ENCODE data around the gene SIL1.

- TF ChIP-seq RAD21 (IDR thresholded peaks at IDR 0.05; ENCODE audit: low read depth) (no peak), EP300 (IDR thresholded peaks at IDR 0.05; ENCODE audit: borderline replicate concordance) (no peak), MAX (IDR thresholded peaks at IDR 0.05) (no peak), REST (IDR thresholded peaks at IDR 0.05; ENCODE audit: low read depth) (no peak), TCF12 (IDR thresholded peaks at IDR 0.05; ENCODE audit: low read depth) (no peak), YY1 (IDR thresholded peaks at IDR 0.05; ENCODE audit: low read depth) (no peak), TEAD4 (IDR thresholded peaks at IDR 0.05) (no peak), ZBTB7A (IDR thresholded peaks at IDR 0.05; ENCODE audit: low read depth) (no peak), TAF1 (IDR thresholded peaks at IDR 0.05; ENCODE audit: low read depth) (no peak), FOXM1 (IDR thresholded peaks at IDR 0.05; ENCODE audit: borderline replicate concordance, low read depth) (no peak), CEBPB (IDR thresholded peaks at IDR 0.05) (no peak), EGR1 (IDR thresholded peaks at IDR 0.05) (no peak), CREB1 (IDR thresholded peaks at IDR 0.05; ENCODE audit: low read depth) (no peak)
These were observed 73.2 kb downstream of the SIL1 start for GRCh38 chr5:139124774-139125520.
